ENCODE results near the gene NAB1.
"Not testable (repeated sequence)": the region's sequence is repeated elsewhere in the genome, so short reads cannot be mapped to it uniquely, and the experiment has no call there.

The NAB1 gene

GRCh38 chr2:190674966-190675650, 26.2 kb downstream of the NAB1 start:
- no peak for DNase-seq

GRCh38 chr2:190677255-190677654, 28.4 kb downstream of the NAB1 start:
- DNase-seq: no peak

GRCh38 chr2:190678444-190679162, 29.7 kb downstream of the NAB1 start:
- DNase-seq: no peak

GRCh38 chr2:190679391-190679790, 30.5 kb downstream of the NAB1 start:
- DNase-seq: no peak

GRCh38 chr2:190679813-190680591, 31.1 kb downstream of the NAB1 start:
- DNase-seq: peak; percentile 29

GRCh38 chr2:190682168-190682567, 33.3 kb downstream of the NAB1 start:
- DNase-seq: no peak

GRCh38 chr2:190683802-190684201, 34.9 kb downstream of the NAB1 start:
- no peak for DNase-seq

- DNase-seq: no peak
Measured at GRCh38 chr2:190684931-190685330, 36.0 kb downstream of the NAB1 start.

DNA sequence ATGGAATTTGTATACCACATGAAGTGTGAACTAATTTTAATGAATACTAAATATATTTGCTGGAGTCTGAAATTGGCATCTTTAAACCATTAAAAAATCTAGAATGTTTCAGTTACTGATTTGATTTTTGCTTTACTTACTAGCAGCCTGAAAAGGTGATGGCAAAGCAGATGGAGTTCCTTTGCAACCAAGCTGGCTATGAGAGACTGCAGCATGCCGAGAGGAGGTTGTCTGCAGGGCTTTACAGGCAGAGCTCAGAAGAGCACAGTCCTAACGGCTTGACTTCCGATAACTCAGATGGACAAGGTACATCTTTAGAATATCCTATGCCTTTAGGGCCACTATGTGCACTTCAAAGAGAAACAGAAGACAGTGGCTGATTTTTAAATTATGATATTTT, 36.5 kb downstream of the NAB1 start:
- no peak for DNase-seq

DNA sequence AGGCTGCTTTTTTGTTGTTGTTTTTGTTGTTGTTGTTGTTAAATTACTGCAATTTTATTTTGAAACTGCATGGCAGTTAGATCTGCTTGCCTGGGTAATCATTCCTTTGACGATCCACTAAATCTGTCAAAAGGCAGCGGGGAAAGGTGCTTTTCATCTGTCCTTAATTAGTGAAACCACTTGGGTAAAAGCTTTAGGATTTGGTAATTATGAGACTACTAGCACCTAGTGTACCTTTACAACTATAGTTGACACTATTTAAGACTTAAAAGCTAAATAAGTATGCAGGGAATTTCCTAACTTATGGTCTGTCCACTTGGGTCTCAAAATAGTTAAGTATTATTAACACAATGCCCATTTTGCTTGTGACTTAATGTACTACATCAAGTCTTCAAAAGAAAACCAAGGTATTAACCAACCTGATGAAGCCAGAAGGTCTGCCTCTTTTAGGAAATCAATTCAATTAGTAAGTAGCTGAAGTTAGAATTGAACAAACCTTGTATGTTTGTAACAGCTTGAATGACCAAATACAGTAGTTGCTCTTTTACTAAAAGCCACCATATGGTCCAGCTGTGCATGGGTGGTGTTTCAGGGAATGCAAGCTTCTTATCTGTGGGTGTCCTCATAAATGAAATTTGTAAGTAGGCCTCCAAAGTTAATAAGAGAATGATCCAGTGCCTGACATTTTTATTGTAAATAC, 44.8 kb downstream of the NAB1 start:
- DNase-seq: no peak

DNA sequence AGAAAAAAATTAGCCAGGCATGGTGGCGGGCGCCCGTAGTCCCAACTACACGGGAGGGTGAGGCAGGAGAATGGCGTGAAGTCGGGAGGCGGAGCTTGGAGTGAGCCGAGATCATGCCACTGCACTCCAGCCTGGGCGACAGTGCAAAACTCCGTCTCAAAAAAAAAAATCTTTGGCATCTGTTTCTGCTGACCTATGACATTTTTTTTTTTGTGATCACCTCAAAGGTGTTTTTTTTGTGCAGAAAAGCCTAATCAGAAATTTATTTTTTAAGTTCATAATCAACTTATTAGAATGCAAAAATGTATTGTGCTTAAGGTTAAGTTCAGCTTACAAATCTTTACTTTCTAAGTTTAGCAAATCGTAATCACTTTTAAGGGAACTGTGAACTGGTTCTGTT, 45.6 kb downstream of the NAB1 start:
- DNase-seq: no peak

DNA sequence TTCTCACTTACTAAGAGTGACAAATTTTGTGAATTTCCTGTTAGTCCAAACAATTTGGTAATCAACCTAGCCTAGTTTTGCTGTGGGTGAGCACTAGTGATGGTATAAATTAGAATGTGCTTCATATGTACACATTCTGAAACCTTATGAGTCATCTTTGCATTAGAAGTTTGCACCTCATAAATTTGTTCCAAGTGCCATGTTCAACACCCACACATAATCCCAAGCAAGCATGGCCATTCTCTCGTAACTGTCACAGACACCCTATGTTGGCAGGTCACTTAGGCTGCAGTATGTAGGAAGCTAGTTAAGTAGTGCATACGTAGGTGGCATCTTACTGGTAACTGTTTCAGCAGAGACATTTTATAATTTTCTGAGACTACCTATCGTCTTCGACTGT, 46.9 kb downstream of the NAB1 start:
- no peak for DNase-seq

- no peak for DNase-seq
Measured at GRCh38 chr2:190696792-190697398, 48.0 kb downstream of the NAB1 start.

DNA sequence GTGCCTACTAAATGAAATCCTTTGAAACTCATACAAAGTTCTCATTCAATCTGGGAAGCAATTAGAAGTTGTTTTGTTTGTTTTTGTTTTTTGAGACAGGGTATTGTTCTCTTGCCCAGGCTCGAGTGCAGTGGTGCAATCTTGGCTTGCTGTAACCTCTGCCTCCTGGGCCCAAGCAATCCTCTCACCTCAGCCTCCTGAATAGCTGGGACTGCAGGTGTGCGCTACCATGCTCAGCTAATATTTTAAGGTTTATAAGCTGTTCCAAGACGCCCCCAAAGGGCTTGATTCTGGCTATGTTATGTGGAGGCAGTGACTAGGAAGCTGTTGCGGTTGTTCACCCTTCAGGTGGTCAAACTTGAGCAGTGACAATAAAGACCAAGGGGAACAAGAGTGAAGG, 48.5 kb downstream of the NAB1 start:
- no peak for DNase-seq

DNA sequence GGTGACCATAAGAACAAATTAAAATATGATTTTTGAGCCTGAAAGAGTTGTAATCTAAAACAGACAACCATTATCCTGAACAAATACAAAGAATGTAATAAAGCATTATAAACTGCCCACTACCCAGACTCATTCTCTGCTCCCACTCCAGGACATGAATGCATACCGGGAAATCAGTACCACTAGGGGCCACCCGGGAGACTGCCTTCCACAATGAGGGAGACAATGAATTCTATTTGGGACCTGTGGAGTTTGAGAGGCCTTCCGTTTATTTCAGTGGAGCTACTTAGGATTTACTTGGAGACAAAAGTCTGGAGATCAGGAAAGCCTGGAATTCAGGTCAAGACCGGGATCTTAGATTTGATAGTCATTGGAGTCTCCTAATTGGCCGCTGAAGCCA, 50.0 kb downstream of the NAB1 start:
- DNase-seq: no peak

GRCh38 chr2:190701586-190701985, 52.7 kb downstream of the NAB1 start:
- no peak for DNase-seq

- no peak for DNase-seq
Measured at GRCh38 chr2:190705280-190705679, 56.4 kb downstream of the NAB1 start.

DNA sequence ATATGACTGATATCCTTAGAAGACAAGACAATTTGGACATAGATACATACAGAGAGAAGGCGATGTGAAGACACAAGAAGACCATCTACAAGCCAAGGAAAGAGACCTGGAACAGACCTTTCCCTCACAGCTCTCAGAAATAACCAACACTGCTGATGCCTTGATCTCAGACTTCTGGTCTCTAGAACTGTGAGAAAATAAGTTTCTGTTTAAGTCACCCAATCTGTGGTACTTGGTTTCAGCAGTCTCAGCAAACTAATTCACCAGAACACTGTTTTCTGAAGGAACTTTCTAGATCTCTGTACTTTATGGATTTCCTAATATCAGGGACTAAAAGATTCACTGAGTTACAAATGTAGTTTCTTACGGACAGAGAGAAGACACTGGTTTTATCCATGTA, 58.8 kb downstream of the NAB1 start:
- no peak for DNase-seq

- not testable (repeated sequence) for DNase-seq
Measured at GRCh38 chr2:190708650-190709049, 59.8 kb downstream of the NAB1 start.

GRCh38 chr2:190711069-190711468, 62.2 kb downstream of the NAB1 start:
- no peak for DNase-seq

GRCh38 chr2:190713471-190713870, 64.6 kb downstream of the NAB1 start:
- no peak for DNase-seq

GRCh38 chr2:190714958-190715357, 66.1 kb downstream of the NAB1 start:
- DNase-seq: no peak
